Fibroblast of lung (primary cell): Measurements from ENCODE around the gene LARP1.

ENCODE experiments used
- EZH2 ChIP-seq: IDR thresholded peaks from 2 replicates; pipeline ENCODE4 v1.5.1; 2012; ENCODE audit warnings: low read length, control low read depth, mild to moderate bottlenecking; ENCODE audit errors: missing control alignments
- TF ChIP-seq, protein P1 (sequence below), 2 donors: IDR thresholded peaks in 1 of 2; conservative IDR thresholded peaks in 1 of 2; 1 replicate in 1 of 2; 2 replicates in 1 of 2; pipeline ENCODE4 v1.5.1; 2011 to 2012; ENCODE audit warnings: low read length in 2 of 2, control low read depth in 1 of 2, inconsistent platforms in 1 of 2, low read depth in 1 of 2, mild to moderate bottlenecking in 1 of 2

DNA sequence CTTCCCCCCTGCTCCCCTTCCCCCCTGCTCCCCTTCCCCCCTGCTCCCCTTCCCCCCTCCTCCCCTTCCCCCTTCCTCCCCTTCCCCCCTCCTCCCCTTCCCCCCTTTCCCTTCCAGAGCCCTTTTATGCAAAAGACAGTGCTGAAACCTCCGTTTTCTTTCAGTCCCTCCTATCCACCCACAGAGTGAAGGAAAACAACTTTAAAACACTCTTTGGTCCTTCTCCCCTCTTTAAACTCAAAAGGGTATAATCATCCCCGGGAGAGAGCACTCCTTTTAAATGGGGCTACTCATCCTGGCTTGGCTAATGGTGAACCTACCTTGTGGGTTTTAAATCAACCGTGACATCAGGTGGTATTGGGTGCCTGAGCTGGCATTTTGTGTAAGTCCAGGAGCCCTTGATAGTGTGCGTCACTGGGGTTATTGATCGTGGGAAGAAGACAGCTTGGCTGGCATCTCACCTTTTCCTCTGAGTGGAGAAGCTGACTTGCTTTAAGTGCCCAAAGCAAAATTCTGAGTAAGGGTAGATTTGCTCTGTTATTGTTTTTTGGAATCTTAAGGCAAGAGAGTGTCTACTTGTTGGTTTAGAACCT is 2.7 kb downstream of the LARP1 start:
- TF ChIP-seq, protein P1, sequence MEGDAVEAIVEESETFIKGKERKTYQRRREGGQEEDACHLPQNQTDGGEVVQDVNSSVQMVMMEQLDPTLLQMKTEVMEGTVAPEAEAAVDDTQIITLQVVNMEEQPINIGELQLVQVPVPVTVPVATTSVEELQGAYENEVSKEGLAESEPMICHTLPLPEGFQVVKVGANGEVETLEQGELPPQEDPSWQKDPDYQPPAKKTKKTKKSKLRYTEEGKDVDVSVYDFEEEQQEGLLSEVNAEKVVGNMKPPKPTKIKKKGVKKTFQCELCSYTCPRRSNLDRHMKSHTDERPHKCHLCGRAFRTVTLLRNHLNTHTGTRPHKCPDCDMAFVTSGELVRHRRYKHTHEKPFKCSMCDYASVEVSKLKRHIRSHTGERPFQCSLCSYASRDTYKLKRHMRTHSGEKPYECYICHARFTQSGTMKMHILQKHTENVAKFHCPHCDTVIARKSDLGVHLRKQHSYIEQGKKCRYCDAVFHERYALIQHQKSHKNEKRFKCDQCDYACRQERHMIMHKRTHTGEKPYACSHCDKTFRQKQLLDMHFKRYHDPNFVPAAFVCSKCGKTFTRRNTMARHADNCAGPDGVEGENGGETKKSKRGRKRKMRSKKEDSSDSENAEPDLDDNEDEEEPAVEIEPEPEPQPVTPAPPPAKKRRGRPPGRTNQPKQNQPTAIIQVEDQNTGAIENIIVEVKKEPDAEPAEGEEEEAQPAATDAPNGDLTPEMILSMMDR (conservative IDR thresholded peaks at IDR 0.05 in 1 of 2, IDR thresholded peaks at IDR 0.05 in 1 of 2; ENCODE audit: low read depth in 1 of 2, low read length in 2 of 2) = no peak
- no peak for TF ChIP-seq EZH2
